ENCODE measurements around the gene FAM53B. TPM values are rescaled to one million over a fixed set of nuclear protein-coding genes. Genes with fewer than 3 reads are reported as not detected.

Gene FAM53B
- total and polyA plus RNA-seq, 12 donors, result 11.6 to 42.9 (median 29.1) TPM

DNA sequence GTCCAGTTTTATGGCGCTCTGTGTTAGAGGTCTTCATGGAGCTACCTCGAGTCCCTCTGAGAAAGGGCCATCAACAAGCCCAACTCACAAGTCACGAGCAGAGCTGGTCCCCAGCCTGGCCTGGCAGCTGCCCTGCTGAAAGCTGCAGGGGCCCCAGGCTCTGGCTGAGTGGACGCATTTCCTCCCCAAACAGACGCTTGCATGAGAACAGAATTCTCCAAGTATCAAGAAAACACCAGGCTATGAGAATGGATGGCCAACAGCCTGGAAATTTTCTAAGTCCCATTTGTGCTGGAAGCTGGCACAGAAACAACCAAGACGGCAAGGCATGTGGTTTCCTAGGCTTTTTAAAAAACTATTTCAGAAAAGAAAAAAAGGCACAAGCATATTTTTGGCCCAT, 114.8 kb downstream of the FAM53B start:
- no peaks in the 10 kb centered on the region for H3K27me3 ChIP-seq
- TF ChIP-seq, protein P1, sequence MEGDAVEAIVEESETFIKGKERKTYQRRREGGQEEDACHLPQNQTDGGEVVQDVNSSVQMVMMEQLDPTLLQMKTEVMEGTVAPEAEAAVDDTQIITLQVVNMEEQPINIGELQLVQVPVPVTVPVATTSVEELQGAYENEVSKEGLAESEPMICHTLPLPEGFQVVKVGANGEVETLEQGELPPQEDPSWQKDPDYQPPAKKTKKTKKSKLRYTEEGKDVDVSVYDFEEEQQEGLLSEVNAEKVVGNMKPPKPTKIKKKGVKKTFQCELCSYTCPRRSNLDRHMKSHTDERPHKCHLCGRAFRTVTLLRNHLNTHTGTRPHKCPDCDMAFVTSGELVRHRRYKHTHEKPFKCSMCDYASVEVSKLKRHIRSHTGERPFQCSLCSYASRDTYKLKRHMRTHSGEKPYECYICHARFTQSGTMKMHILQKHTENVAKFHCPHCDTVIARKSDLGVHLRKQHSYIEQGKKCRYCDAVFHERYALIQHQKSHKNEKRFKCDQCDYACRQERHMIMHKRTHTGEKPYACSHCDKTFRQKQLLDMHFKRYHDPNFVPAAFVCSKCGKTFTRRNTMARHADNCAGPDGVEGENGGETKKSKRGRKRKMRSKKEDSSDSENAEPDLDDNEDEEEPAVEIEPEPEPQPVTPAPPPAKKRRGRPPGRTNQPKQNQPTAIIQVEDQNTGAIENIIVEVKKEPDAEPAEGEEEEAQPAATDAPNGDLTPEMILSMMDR (IDR thresholded peaks at IDR 0.05), result no peak
- H3K27ac ChIP-seq, result peak overlapping the region in 8 of 10 donors; percentile 2 to 76 (median 58)
- DNase-seq (peak; percentile 34 to 40), ATAC-seq (peak in 4 of 8 donors; percentile 5 to 13 (median 10))
- H3K9me3 ChIP-seq, result peaks cover 0 to 5% (median 0%) of the 10 kb centered on the region in 11 donors
- no peak overlapping the region for H3K4me3 ChIP-seq
- H3K4me1 ChIP-seq, result peaks cover 49 to 88% (median 85%) of the 10 kb centered on the region in 9 donors
- WGBS, 2 donors, result 54 to 55% methylated on average over 6 of the region's 6 CpGs
- peaks cover 0 to 4% (median 0%) of the 10 kb centered on the region in 9 donors for H3K36me3 ChIP-seq
- intact Hi-C loops (cut with DNase I), result loop anchor here in 5 of 10 donors (1.0 to 5.0 kb wide), 6 partner anchors 40 to 113 kb away; partner anchors contain the start of gene FAM53B (in 1 of the 5)

DNA sequence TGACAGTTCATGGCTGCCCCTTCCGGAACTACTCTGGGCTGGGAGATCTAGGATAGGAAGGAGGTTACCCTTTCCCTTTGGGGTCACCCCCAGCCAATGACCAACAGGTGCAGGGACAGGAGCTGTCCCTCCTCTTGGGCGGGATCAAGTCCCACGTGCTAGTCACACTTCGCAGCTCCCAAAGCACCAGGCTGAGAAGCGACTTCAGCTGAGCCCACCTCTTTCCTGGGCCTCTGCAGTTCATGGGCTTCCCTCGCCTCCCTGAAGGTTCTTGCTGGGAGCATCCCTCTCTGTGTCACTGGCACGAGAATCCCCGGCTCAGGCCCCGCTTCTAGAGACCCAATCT, 115.5 kb downstream of the FAM53B start:
- DNase-seq (no peak), ATAC-seq (no peak)
- 73% methylated on average over 9 of the region's 9 CpGs for WGBS, 2 donors
- intact Hi-C loops (cut with DNase I), result loop anchor here in 5 of 10 donors (1.0 to 5.0 kb wide), 6 partner anchors 41 to 114 kb away; partner anchors contain the start of gene FAM53B (in 1 of the 5)
- TF ChIP-seq, protein P1 (IDR thresholded peaks at IDR 0.05), result no peak
- H3K4me1 ChIP-seq, result peaks cover 53 to 95% (median 93%) of the 10 kb centered on the region in 9 donors
- H3K27me3 ChIP-seq, result no peaks in the 10 kb centered on the region
- H3K4me3 ChIP-seq, result no peak overlapping the region
- H3K36me3 ChIP-seq, result peaks cover 0 to 6% (median 0%) of the 10 kb centered on the region in 9 donors
- no peaks in the 10 kb centered on the region for H3K9me3 ChIP-seq
- peak overlapping the region in 9 of 10 donors; percentile 10 to 76 (median 55) for H3K27ac ChIP-seq

DNA sequence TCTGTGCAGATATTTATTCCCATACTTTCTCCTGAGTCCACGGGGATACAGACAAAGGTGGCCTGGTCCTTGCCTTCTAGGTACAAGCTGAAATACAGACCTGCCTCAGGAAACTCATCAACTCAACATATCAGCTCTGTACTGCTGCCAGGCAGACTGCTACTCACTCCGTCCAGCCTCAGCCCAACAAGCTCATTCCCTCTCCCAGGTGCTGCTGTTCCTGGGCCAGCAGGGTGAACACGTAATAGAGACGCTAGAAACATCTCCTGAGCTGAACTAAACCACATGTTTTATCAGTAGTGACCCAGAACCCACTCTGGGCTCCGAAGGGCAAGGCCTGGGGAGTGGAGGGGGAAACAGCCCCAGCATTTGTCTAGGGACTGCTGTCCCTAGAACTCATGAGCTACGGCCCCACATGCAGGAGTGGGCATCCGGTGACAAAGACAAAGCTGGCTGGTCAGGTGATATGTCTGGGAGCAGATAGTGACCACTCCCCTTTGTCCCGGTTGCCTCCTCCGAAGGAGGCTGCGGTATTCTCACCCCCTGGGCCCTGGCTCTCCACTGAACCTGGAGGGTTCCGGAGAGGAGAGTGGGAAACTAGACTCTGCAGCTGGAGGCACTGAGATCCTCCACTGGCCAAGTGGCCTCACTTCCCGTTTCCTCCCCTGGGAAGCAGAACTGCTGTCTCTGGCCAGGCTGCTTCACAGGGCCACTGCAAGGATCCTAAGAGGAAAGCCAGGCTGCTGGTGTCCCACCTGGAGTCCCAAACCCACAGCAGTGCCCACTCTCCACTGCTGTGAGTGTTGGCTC, 116.1 kb downstream of the FAM53B start:
- peaks cover 53 to 100% (median 97%) of the 10 kb centered on the region in 9 donors for H3K4me1 ChIP-seq
- H3K36me3 ChIP-seq, result peaks cover 0 to 9% (median 0%) of the 10 kb centered on the region in 9 donors
- H3K9me3 ChIP-seq, result no peaks in the 10 kb centered on the region
- intact Hi-C loops (cut with DNase I), result loop anchor here in 4 of 10 donors (2.0 to 5.0 kb wide), 6 partner anchors 66 to 115 kb away; partner anchors contain the start of gene FAM53B (in 1 of the 4)
- peak; percentile 53 to 60 for DNase-seq
- ATAC-seq, result peak in 7 of 8 donors; percentile 15 to 58 (median 35)
- H3K27ac ChIP-seq, result peak overlapping the region in 9 of 10 donors; percentile 8 to 76 (median 55)
- H3K4me3 ChIP-seq, result no peak overlapping the region
- H3K27me3 ChIP-seq, result no peaks in the 10 kb centered on the region
- TF ChIP-seq, protein P1 (IDR thresholded peaks at IDR 0.05), result no peak
- WGBS, 2 donors, result 26 to 34% methylated on average over 12 of the region's 12 CpGs

DNA sequence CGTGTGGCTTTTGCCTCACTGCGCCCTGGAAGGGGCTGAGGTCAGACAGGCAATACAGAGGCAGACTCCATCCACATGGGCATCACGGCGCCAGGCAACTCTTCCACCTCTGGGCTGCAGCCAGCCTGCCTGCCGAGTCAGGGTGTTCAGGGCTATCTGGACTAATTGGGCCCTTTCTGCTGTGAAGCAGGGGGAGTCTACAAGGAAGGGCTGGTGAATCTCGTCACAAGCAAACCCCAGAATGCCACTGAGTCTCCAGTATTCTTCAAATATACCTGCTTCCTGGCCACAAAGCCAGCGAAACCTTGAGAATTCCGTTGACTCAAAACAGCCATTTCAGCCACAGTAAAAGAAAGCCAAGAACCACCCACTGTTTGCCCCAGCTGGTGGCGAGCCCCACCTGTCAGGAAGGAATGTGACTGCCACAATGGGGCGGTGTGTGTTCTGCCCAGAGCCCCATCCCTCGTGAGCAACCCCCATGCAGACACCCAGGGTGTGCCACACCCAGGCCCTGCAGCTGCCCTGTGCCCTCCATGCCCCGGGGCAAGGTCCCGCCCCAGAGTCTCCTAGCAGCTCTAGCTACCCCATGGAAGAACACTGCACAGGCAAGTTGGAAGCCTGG, 117.3 kb downstream of the FAM53B start:
- TF ChIP-seq, protein P1 (IDR thresholded peaks at IDR 0.05), result no peak
- no peaks in the 10 kb centered on the region for H3K27me3 ChIP-seq
- DNase-seq (no peak), ATAC-seq (no peak)
- intact Hi-C loops (cut with DNase I), result loop anchor here in 4 of 10 donors (2.0 to 5.0 kb wide), 6 partner anchors 65 to 116 kb away; partner anchors contain the start of gene FAM53B (in 1 of the 4)
- peak overlapping the region in 6 of 10 donors; percentile 50 to 76 (median 66) for H3K27ac ChIP-seq
- H3K4me3 ChIP-seq, result no peak overlapping the region
- H3K36me3 ChIP-seq, result peaks cover 0 to 21% (median 0%) of the 10 kb centered on the region in 9 donors
- peaks cover 61 to 100% (median 97%) of the 10 kb centered on the region in 9 donors for H3K4me1 ChIP-seq
- WGBS, 2 donors, result 67 to 77% methylated on average over 13 of the region's 13 CpGs
- no peaks in the 10 kb centered on the region for H3K9me3 ChIP-seq
